CD4-positive, alpha-beta T cell (primary cell): Measurements from ENCODE around the gene CPSF4. TPM values are rescaled to one million over a fixed set of nuclear protein-coding genes. Genes with fewer than 3 reads are reported as not detected.
A peak's percentile ranks its signal among the peaks of the same experiment; 100 is the strongest.

ENCODE experiments used
- ATAC-seq: fragments of 200-7000 bp; cut with Tn5 transposase; one replicate; pipeline ENCODE4 v1.10.0; 2022; ENCODE audit warnings: mild to moderate bottlenecking; ENCODE audit not compliant: poor library complexity
- CTCF ChIA-PET: fragments of 350-600 bp; sonication (Branson Sonifier 250); formaldehyde crosslinking; loops from one replicate; lab custom pipeline; 2021; ENCODE audit warnings: antibody characterized with exemption, inconsistent platforms; lab: Charles Lee
- POLR2A ChIA-PET: fragments of 350-600 bp; sonication (Branson Sonifier 250); formaldehyde crosslinking; loops from one replicate; lab custom pipeline; 2021; ENCODE audit warnings: antibody characterized with exemption, inconsistent platforms; lab: Charles Lee
- DNase-seq, 14 experiments: peaks; one replicate each; pipeline ENCODE4 v3.0.0-alpha.2; 2013 to 2020; ENCODE audit warnings: mixed read lengths in 2 of 14
- H3K27ac ChIP-seq, 2 donors: one replicate each; pipeline versions ENCODE4 v1.5.1 to v1.7.0; 2013; ENCODE audit warnings: low read length in 2 of 2, low read depth in 1 of 2, mild to moderate bottlenecking in 1 of 2
- H3K27me3 ChIP-seq, 2 experiments: 1 replicate in 1 of 2; 2 replicates in 1 of 2; pipeline versions ENCODE4 v1.6.1 to v1.7.0; 2013; ENCODE audit warnings: low read length in 2 of 2, control low read depth in 1 of 2, mild to moderate bottlenecking in 1 of 2, moderate library complexity in 1 of 2; ENCODE audit not compliant: insufficient read depth in 2 of 2, control insufficient read depth in 1 of 2
- H3K36me3 ChIP-seq: one replicate; pipeline ENCODE4 v1.6.1; 2013; ENCODE audit warnings: low read length, control low read depth; ENCODE audit not compliant: insufficient read depth
- H3K4me1 ChIP-seq: one replicate; pipeline ENCODE4 v1.6.1; 2013; ENCODE audit warnings: low read length, control low read depth; ENCODE audit not compliant: insufficient read depth
- H3K4me3 ChIP-seq: one replicate; pipeline ENCODE4 v1.5.1; 2013; ENCODE audit warnings: mild to moderate bottlenecking, low read length, moderate library complexity
- H3K9me3 ChIP-seq, 2 experiments: 1 replicate in 1 of 2; 2 replicates in 1 of 2; pipeline versions ENCODE4 v1.6.1 to v1.7.0; 2013; ENCODE audit warnings: low read length in 2 of 2, mild to moderate bottlenecking in 2 of 2, control low read depth in 1 of 2, moderate library complexity in 1 of 2; ENCODE audit not compliant: control insufficient read depth in 1 of 2, insufficient read depth in 1 of 2
- H3K27ac Mint-ChIP-seq: one replicate; pipeline ENCODE4 v1.8.0; 2020; ENCODE audit warnings: mixed read lengths
- H3K27me3 Mint-ChIP-seq: one replicate; pipeline ENCODE4 v1.8.0; 2021; ENCODE audit warnings: mixed read lengths
- H3K36me3 Mint-ChIP-seq: one replicate; pipeline ENCODE4 v1.8.0; 2021; ENCODE audit warnings: low read depth, mixed read lengths
- H3K4me1 Mint-ChIP-seq: one replicate; pipeline ENCODE4 v1.8.0; 2021; ENCODE audit warnings: low read depth, mixed read lengths
- H3K4me3 Mint-ChIP-seq: one replicate; pipeline ENCODE4 v1.8.0; 2020; ENCODE audit warnings: mild to moderate bottlenecking, mixed read lengths
- H3K9me3 Mint-ChIP-seq: one replicate; pipeline ENCODE4 v1.8.0; 2020; ENCODE audit warnings: mixed read lengths
- CTCF ChIP-seq: fragments of 200-600 bp; IDR thresholded peaks from one replicate; pipeline ENCODE4 v1.8.0; 2022; ENCODE audit warnings: antibody characterized with exemption, mild to moderate bottlenecking
- intact Hi-C, 2 experiments: fragments of 100-400 bp; cut with DNase I in 1 of 2; cut with micrococcal nuclease in 1 of 2; formaldehyde crosslinking; loops; one replicate each; pipeline versions ENCODE4 v1.15.1 to v1.9.0; 2023 to 2025; cut with DNase I, micrococcal nuclease
- total RNA-seq, 174 experiments: library from RNA in 2 of 174; stranded (reverse) in 2 of 174; gene quantifications; one replicate each; pipeline ENCODE4 v1.2.3 and lab custom pipeline; 2021 to 2026

The CPSF4 gene
- total RNA-seq, 2 experiments from 2014 or later, result 28.1 to 31.7 TPM

GRCh38 chr7:99504281-99504602, 65.5 kb downstream of the CPSF4 start:
- Mint-ChIP-seq H3K9me3 (no peaks in the 10 kb centered on the region), H3K36me3 (peaks cover 15% of the 10 kb centered on the region), H3K4me1 (peaks cover 42% of the 10 kb centered on the region), H3K4me3 (peak overlapping the region; percentile 100), H3K27me3 (no peaks in the 10 kb centered on the region), H3K27ac (peak overlapping the region; percentile 95)
- Histone ChIP-seq H3K36me3 (no peaks in the 10 kb centered on the region), H3K27ac (peak overlapping the region; percentile 93), H3K9me3 (no peaks in the 10 kb centered on the region), H3K4me3 (peak overlapping the region; percentile 90), H3K27me3 (no peaks in the 10 kb centered on the region), H3K4me1 (peaks cover 42% of the 10 kb centered on the region)
- ChIA-PET CTCF (interaction anchor here (1.5 kb wide), 1 partner anchor 76 kb away, joined by 5 read pairs; no protein-coding TSS in a partner anchor), POLR2A (interaction anchor here (0.6 to 3.4 kb wide), 21 partner anchors 8 to 924 kb away, joined by 3 to 88 read pairs (median 6); partner anchors contain the start of genes ATP5MF, BUD31, FAM200A and MEPCE)
- intact Hi-C loops, result loop anchor here (2.0 to 10.0 kb wide), 5 partner anchors 31 to 511 kb away; partner anchors contain the start of genes BUD31 (in 1 of the 2), PDAP1 (in 1 of the 2), ZKSCAN1 (in 1 of the 2) and ZNF655 (in 1 of the 2)
- ATAC-seq (no peak), DNase-seq (no peak)
- no peak for TF ChIP-seq CTCF

GRCh38 chr7:99504603-99505323, 66.0 kb downstream of the CPSF4 start, which contains the start of gene ZKSCAN5:
ZKSCAN5 (plus strand) TSS chr7:99504662; CDS start chr7:99506045, 1,383 bp downstream.
- peak; percentile 16 for TF ChIP-seq CTCF
- ATAC-seq (peak; percentile 85), DNase-seq (peak; percentile 94 to 98 (median 97))
- peak within 1 kb of the TSS; percentile 90 for H3K4me3 ChIP-seq
- H3K27ac ChIP-seq, result peak within 1 kb of the TSS; percentile 93
- peaks cover 38% of the 10 kb centered on the region for H3K4me1 Mint-ChIP-seq
- no peaks in the 10 kb centered on the region for H3K36me3 ChIP-seq
- H3K4me1 ChIP-seq, result peaks cover 42% of the 10 kb centered on the region
- H3K27ac Mint-ChIP-seq, result peak within 1 kb of the TSS; percentile 95
- H3K36me3 Mint-ChIP-seq, result peaks cover 10% of the 10 kb centered on the region
- H3K27me3 ChIP-seq, result no peaks in the 10 kb centered on the region
- intact Hi-C loops, result loop anchor here (2.0 to 10.0 kb wide), 5 partner anchors 32 to 510 kb away; partner anchors contain the start of genes BUD31 (in 1 of the 2), PDAP1 (in 1 of the 2), ZKSCAN1 (in 1 of the 2) and ZNF655 (in 1 of the 2)
- H3K9me3 Mint-ChIP-seq, result no peaks in the 10 kb centered on the region
- no peaks in the 10 kb centered on the region for H3K9me3 ChIP-seq
- CTCF ChIA-PET, result interaction anchor here (0.6 to 1.5 kb wide), 2 partner anchors 31 to 76 kb away, joined by 3 to 5 read pairs; no protein-coding TSS in a partner anchor
- H3K27me3 Mint-ChIP-seq, result no peaks in the 10 kb centered on the region
- peak within 1 kb of the TSS; percentile 100 for H3K4me3 Mint-ChIP-seq
- POLR2A ChIA-PET, result interaction anchor here (0.5 to 3.4 kb wide), 24 partner anchors 9 to 924 kb away, joined by 3 to 88 read pairs (median 6); partner anchors contain the start of genes ATP5MF, BUD31, FAM200A and MEPCE

GRCh38 chr7:99505324-99505662, 66.5 kb downstream of the CPSF4 start:
- no peaks in the 10 kb centered on the region for H3K9me3 Mint-ChIP-seq
- intact Hi-C loops, result loop anchor here (2.0 to 10.0 kb wide), 5 partner anchors 32 to 510 kb away; partner anchors contain the start of genes BUD31 (in 1 of the 2), PDAP1 (in 1 of the 2), ZKSCAN1 (in 1 of the 2) and ZNF655 (in 1 of the 2)
- peak overlapping the region; percentile 100 for H3K4me3 Mint-ChIP-seq
- ChIA-PET CTCF (interaction anchor here (0.6 to 1.5 kb wide), 2 partner anchors 32 to 75 kb away, joined by 3 to 5 read pairs; no protein-coding TSS in a partner anchor), POLR2A (interaction anchor here (0.5 to 3.4 kb wide), 22 partner anchors 9 to 923 kb away, joined by 3 to 88 read pairs (median 6); partner anchors contain the start of genes ATP5MF, BUD31, FAM200A and MEPCE)
- Histone ChIP-seq H3K4me3 (peak overlapping the region; percentile 90), H3K9me3 (no peaks in the 10 kb centered on the region), H3K27ac (peak overlapping the region; percentile 93), H3K4me1 (peaks cover 42% of the 10 kb centered on the region), H3K36me3 (no peaks in the 10 kb centered on the region), H3K27me3 (no peaks in the 10 kb centered on the region)
- no peak for ATAC-seq
- H3K27ac Mint-ChIP-seq, result peak overlapping the region; percentile 95
- H3K27me3 Mint-ChIP-seq, result no peaks in the 10 kb centered on the region
- peaks cover 5% of the 10 kb centered on the region for H3K36me3 Mint-ChIP-seq
- TF ChIP-seq CTCF, result no peak
- peaks cover 34% of the 10 kb centered on the region for H3K4me1 Mint-ChIP-seq
- DNase-seq, result no peak

Other genes with a start within 250 kb of the CPSF4 start
- not detected for gene KPNA7, start 230.8 kb upstream of the CPSF4 start, total RNA-seq
- not detected for gene MYH16, start 166.1 kb upstream of the CPSF4 start, total RNA-seq
- 10 to 100 TPM; 25.3 to 30.4 TPM for gene ARPC1A, start 113.0 kb upstream of the CPSF4 start, total RNA-seq
- gene ARPC1B, start 64.2 kb upstream of the CPSF4 start, total RNA-seq, result 10 to 100 TPM; 58.8 to 66.6 TPM
- gene PDAP1, start 30.3 kb upstream of the CPSF4 start, total RNA-seq, result 10 to 100 TPM; 35.0 to 38.0 TPM
- gene BUD31, start 30.0 kb upstream of the CPSF4 start, total RNA-seq, result 100 to 1,000 TPM; 147 to 153 TPM
- 1 to 10 TPM; 4.8 to 5.3 TPM for gene PTCD1, start 145 bp upstream of the CPSF4 start, total RNA-seq
- gene ATP5MF, start 27.2 kb downstream of the CPSF4 start, total RNA-seq, result 10 to 100 TPM; 50.9 to 51.9 TPM
- gene ZNF789, start 33.9 kb downstream of the CPSF4 start, total RNA-seq, result 10 to 100 TPM; 11.5 to 13.5 TPM
- 100 to 1,000 TPM; 215 to 223 TPM for gene ZNF394, start 61.3 kb downstream of the CPSF4 start, total RNA-seq
- gene ZKSCAN5, start 65.7 kb downstream of the CPSF4 start, total RNA-seq, result 1 to 10 TPM; 3.8 to 4.4 TPM
- 1 to 10 TPM; 1.5 to 1.8 TPM for gene FAM200A, start 113.2 kb downstream of the CPSF4 start, total RNA-seq
- 100 to 1,000 TPM; 145 to 146 TPM for gene ZNF655, start 119.7 kb downstream of the CPSF4 start, total RNA-seq
- gene TMEM225B, start 159.3 kb downstream of the CPSF4 start, total RNA-seq, result 1 to 10 TPM; 1.0 TPM
- gene ZSCAN25, start 178.0 kb downstream of the CPSF4 start, total RNA-seq, result 10 to 100 TPM; 41.5 to 44.2 TPM
- not detected for gene CYP3A5, start 241.1 kb downstream of the CPSF4 start, total RNA-seq